ENCODE results near the gene FRMD4A.

Gene FRMD4A

DNA sequence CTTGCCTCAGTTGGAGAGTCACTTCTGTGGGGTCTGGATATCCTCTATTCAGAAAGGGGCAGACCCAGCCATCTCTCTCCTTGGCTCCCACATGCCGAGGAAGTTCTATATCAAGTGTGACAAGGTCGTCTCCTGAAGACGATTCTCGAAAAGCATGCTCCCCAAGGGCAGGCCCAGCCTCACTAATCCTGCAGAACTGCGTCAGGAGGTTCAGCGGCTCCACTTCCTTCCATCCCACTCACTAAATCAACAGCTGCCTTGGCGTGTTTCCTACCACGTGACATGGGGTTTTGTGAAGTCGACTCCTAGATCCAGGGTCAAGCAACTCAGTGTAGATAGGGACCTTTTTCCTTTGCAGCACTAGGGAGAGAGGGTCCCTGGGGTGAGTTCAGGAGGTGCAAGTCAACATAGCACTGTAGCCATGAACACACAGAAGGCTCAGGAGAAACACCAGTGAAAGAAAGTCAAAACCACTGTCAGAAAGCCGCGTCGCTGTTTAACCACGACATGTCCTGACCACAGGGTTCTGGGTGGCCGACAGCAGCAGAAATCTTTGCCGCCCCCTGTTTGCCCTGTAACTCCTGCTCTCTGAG is 587.5 kb downstream of the FRMD4A start:
- TF ChIP-seq, protein P1, sequence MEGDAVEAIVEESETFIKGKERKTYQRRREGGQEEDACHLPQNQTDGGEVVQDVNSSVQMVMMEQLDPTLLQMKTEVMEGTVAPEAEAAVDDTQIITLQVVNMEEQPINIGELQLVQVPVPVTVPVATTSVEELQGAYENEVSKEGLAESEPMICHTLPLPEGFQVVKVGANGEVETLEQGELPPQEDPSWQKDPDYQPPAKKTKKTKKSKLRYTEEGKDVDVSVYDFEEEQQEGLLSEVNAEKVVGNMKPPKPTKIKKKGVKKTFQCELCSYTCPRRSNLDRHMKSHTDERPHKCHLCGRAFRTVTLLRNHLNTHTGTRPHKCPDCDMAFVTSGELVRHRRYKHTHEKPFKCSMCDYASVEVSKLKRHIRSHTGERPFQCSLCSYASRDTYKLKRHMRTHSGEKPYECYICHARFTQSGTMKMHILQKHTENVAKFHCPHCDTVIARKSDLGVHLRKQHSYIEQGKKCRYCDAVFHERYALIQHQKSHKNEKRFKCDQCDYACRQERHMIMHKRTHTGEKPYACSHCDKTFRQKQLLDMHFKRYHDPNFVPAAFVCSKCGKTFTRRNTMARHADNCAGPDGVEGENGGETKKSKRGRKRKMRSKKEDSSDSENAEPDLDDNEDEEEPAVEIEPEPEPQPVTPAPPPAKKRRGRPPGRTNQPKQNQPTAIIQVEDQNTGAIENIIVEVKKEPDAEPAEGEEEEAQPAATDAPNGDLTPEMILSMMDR (IDR thresholded peaks at IDR 0.05; ENCODE audit: poor library complexity, severe bottlenecking) = no peak
- H3K27ac ChIP-seq (ENCODE audit: poor library complexity, severe bottlenecking) = no peak overlapping the region
- no peaks in the 10 kb centered on the region for H3K9me3 ChIP-seq (ENCODE audit: severe bottlenecking)
- H3K4me3 ChIP-seq (ENCODE audit: severe bottlenecking) = no peak overlapping the region
- DNase-seq (ENCODE audit: low spot score) (no peak), ATAC-seq (ENCODE audit: low read depth) (no peak)
- H3K4me1 ChIP-seq (ENCODE audit: insufficient read depth, poor library complexity, severe bottlenecking) = peaks cover 5% of the 10 kb centered on the region
- H3K27me3 ChIP-seq (ENCODE audit: insufficient read depth, poor library complexity, severe bottlenecking) = no peaks in the 10 kb centered on the region
- H3K36me3 ChIP-seq (ENCODE audit: low read depth) = no peaks in the 10 kb centered on the region

DNA sequence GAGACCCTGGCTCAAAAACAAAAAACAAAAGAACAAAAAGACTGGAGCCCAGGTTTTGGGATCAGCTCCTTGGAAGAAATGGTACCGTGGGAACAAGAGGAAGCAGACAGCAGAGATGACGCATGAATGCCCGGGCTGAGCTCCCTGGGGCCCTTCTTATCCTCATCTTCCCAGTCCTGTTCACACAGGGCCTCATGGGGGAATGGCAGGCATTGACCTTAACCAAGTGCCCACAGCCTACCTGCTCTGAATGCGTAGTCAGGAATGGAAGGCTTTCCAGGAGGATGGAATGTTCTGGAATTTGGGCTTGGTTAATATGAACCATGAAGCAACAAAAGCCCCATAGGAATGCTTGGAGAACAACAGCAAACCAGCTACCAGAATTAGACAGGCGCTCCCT is 589.3 kb downstream of the FRMD4A start:
- Histone ChIP-seq H3K36me3 (ENCODE audit: low read depth) (no peaks in the 10 kb centered on the region), H3K4me3 (ENCODE audit: severe bottlenecking) (no peak overlapping the region), H3K27ac (ENCODE audit: poor library complexity, severe bottlenecking) (no peak overlapping the region), H3K4me1 (ENCODE audit: insufficient read depth, poor library complexity, severe bottlenecking) (peaks cover 2% of the 10 kb centered on the region), H3K27me3 (ENCODE audit: insufficient read depth, poor library complexity, severe bottlenecking) (no peaks in the 10 kb centered on the region), H3K9me3 (ENCODE audit: severe bottlenecking) (no peaks in the 10 kb centered on the region)
- DNase-seq (ENCODE audit: low spot score) = no peak
- TF ChIP-seq, protein P1 (IDR thresholded peaks at IDR 0.05; ENCODE audit: poor library complexity, severe bottlenecking) = no peak
- ATAC-seq (ENCODE audit: low read depth) = no peak

DNA sequence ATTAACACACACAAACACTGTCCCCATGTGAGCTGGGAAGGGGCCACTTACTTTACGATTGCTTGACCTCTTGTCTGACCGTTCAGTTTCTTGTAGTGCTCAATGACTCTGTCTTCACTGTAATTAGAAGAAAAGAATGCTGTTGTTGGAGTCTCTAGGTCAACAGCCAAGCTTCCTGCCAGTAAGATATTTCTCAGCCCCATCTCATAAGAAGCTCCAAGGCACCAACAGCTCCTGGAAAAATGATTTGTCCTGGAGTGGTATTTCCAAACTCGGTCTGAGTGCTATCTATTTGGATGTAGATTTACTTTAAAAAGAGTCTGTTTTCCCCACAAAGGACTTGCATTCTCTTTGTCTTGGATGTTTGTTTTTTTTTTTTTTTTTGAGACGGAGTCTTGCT is 590.3 kb downstream of the FRMD4A start:
- Histone ChIP-seq H3K4me3 (ENCODE audit: severe bottlenecking) (no peak overlapping the region), H3K27me3 (ENCODE audit: insufficient read depth, poor library complexity, severe bottlenecking) (no peaks in the 10 kb centered on the region), H3K4me1 (ENCODE audit: insufficient read depth, poor library complexity, severe bottlenecking) (no peaks in the 10 kb centered on the region), H3K27ac (ENCODE audit: poor library complexity, severe bottlenecking) (no peak overlapping the region), H3K9me3 (ENCODE audit: severe bottlenecking) (no peaks in the 10 kb centered on the region), H3K36me3 (ENCODE audit: low read depth) (no peaks in the 10 kb centered on the region)
- no peak for ATAC-seq (ENCODE audit: low read depth)
- no peak for DNase-seq (ENCODE audit: low spot score)
- TF ChIP-seq, protein P1 (IDR thresholded peaks at IDR 0.05; ENCODE audit: poor library complexity, severe bottlenecking) = no peak

DNA sequence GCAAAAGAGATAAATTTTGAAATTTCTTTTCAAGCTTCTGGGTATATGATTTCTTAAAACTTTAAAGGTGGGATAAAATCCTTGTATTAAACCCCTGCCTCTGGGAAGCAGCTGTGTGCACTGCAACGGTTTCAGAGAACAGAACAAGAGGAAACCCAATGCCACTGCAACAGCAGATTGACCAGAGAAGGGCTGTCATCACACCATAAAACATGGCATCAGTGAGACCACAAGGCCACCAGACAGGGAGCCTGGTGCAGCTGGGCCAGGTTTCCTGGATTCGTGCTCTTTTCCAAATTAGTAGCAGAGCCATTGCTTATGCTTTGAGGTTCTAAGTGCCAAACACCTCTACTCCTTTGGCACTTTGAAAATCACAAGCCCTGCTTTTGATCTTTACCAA is 591.5 kb downstream of the FRMD4A start:
- no peak overlapping the region for H3K4me3 ChIP-seq (ENCODE audit: severe bottlenecking)
- no peaks in the 10 kb centered on the region for H3K4me1 ChIP-seq (ENCODE audit: insufficient read depth, poor library complexity, severe bottlenecking)
- no peaks in the 10 kb centered on the region for H3K36me3 ChIP-seq (ENCODE audit: low read depth)
- DNase-seq (ENCODE audit: low spot score) = no peak
- no peaks in the 10 kb centered on the region for H3K27me3 ChIP-seq (ENCODE audit: insufficient read depth, poor library complexity, severe bottlenecking)
- no peak overlapping the region for H3K27ac ChIP-seq (ENCODE audit: poor library complexity, severe bottlenecking)
- no peak for ATAC-seq (ENCODE audit: low read depth)
- H3K9me3 ChIP-seq (ENCODE audit: severe bottlenecking) = no peaks in the 10 kb centered on the region
- TF ChIP-seq, protein P1 (IDR thresholded peaks at IDR 0.05; ENCODE audit: poor library complexity, severe bottlenecking) = no peak

DNA sequence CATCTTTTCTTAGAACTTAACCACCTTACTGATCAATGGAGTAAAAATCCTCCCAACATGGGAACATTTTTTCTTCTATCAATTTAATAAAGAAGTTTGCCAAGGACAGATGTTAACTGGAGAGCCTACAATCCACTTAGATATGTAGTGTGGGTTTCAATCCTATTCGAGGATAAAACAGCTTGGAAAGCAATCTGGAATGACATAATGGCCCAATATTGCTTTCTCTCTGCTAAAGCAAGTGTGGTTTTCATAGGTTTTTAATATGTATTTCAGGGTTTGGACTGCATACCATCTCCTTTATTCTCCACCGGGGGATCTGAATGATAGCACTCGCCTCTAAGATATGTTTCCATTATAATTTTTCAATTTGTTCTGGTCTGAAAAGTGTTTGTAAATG is 594.2 kb downstream of the FRMD4A start:
- no peaks in the 10 kb centered on the region for H3K27me3 ChIP-seq (ENCODE audit: insufficient read depth, poor library complexity, severe bottlenecking)
- TF ChIP-seq, protein P1 (IDR thresholded peaks at IDR 0.05; ENCODE audit: poor library complexity, severe bottlenecking) = no peak
- no peaks in the 10 kb centered on the region for H3K4me1 ChIP-seq (ENCODE audit: insufficient read depth, poor library complexity, severe bottlenecking)
- H3K36me3 ChIP-seq (ENCODE audit: low read depth) = no peaks in the 10 kb centered on the region
- no peak for DNase-seq (ENCODE audit: low spot score)
- H3K9me3 ChIP-seq (ENCODE audit: severe bottlenecking) = no peaks in the 10 kb centered on the region
- H3K4me3 ChIP-seq (ENCODE audit: severe bottlenecking) = no peak overlapping the region
- ATAC-seq (ENCODE audit: low read depth) = no peak
- no peak overlapping the region for H3K27ac ChIP-seq (ENCODE audit: poor library complexity, severe bottlenecking)
